ENCODE results near the gene SLC6A6. TPM values are rescaled to one million over a fixed set of nuclear protein-coding genes. Genes with fewer than 3 reads are reported as not detected.

The SLC6A6 gene
- total and polyA plus RNA-seq, 8 donors = 14.0 to 134 (median 20.8) TPM

- no peaks in the 10 kb centered on the region for H3K9me3 ChIP-seq
- TF ChIP-seq CTCF (IDR thresholded peaks at IDR 0.05) = no peak
- DNase-seq (peak in 1 of 4 donors; percentile 60), ATAC-seq (no peak)
- H3K4me1 ChIP-seq = no peaks in the 10 kb centered on the region
- no peaks in the 10 kb centered on the region for H3K36me3 ChIP-seq
- H3K4me3 ChIP-seq = no peak overlapping the region
- intact Hi-C loops (cut with DNase I) = no loop called here
- H3K27me3 ChIP-seq = peaks cover 0 to 38% of the 10 kb centered on the region in 2 donors
- H3K27ac ChIP-seq = no peak overlapping the region
Observed at GRCh38 chr3:14536055-14536815, 133.8 kb downstream of the SLC6A6 start.

GRCh38 chr3:14536837-14537589 lies 134.6 kb downstream of the SLC6A6 start:
- intact Hi-C loops (cut with DNase I) = no loop called here
- Histone ChIP-seq H3K4me1 (no peaks in the 10 kb centered on the region), H3K4me3 (no peak overlapping the region), H3K27me3 (peaks cover 0 to 38% of the 10 kb centered on the region in 2 donors), H3K9me3 (no peaks in the 10 kb centered on the region), H3K36me3 (no peaks in the 10 kb centered on the region), H3K27ac (no peak overlapping the region)
- no peak for TF ChIP-seq CTCF (IDR thresholded peaks at IDR 0.05)
- DNase-seq (peak in 1 of 4 donors; percentile 12), ATAC-seq (no peak)

- no peak for TF ChIP-seq CTCF (IDR thresholded peaks at IDR 0.05)
- H3K9me3 ChIP-seq = no peaks in the 10 kb centered on the region
- intact Hi-C loops (cut with DNase I) = no loop called here
- ATAC-seq (no peak), DNase-seq (no peak)
- no peak overlapping the region for H3K27ac ChIP-seq
- no peak overlapping the region for H3K4me3 ChIP-seq
- peaks cover 0 to 38% of the 10 kb centered on the region in 2 donors for H3K27me3 ChIP-seq
- no peaks in the 10 kb centered on the region for H3K4me1 ChIP-seq
- no peaks in the 10 kb centered on the region for H3K36me3 ChIP-seq
Observed at GRCh38 chr3:14537590-14538450, 135.4 kb downstream of the SLC6A6 start.

GRCh38 chr3:14538451-14539088 lies 136.2 kb downstream of the SLC6A6 start:
- Histone ChIP-seq H3K4me3 (no peak overlapping the region), H3K27ac (no peak overlapping the region), H3K9me3 (no peaks in the 10 kb centered on the region), H3K36me3 (no peaks in the 10 kb centered on the region), H3K27me3 (peaks cover 0 to 31% of the 10 kb centered on the region in 2 donors), H3K4me1 (no peaks in the 10 kb centered on the region)
- ATAC-seq = no peak
- no peak for TF ChIP-seq CTCF (IDR thresholded peaks at IDR 0.05)
- DNase-seq = no peak
- intact Hi-C loops (cut with DNase I) = no loop called here

Other genes starting within 250 kb of the SLC6A6 start
- 10 to 100 TPM; 23.9 to 31.8 TPM for gene XPC, start 224.0 kb upstream of the SLC6A6 start, total RNA-seq
- gene XPC, start 224.0 kb upstream of the SLC6A6 start, polyA plus RNA-seq (ENCODE audit: insufficient read length in 6 of 6) = 10 to 100 TPM; 41.3 to 47.6 (median 44.3) TPM
- 10 to 100 TPM; 10.6 to 11.1 TPM for gene LSM3, start 223.8 kb upstream of the SLC6A6 start, total RNA-seq
- gene LSM3, start 223.8 kb upstream of the SLC6A6 start, polyA plus RNA-seq (ENCODE audit: insufficient read length in 6 of 6) = 10 to 100 TPM; 14.9 to 16.5 (median 15.4) TPM
- gene GRIP2, start 137.7 kb downstream of the SLC6A6 start, total RNA-seq = 1 to 10 TPM; 1.3 to 1.9 TPM
- 1 to 10 TPM in 3 of 6 donors, under 1 TPM in 3; 0.31 to 1.4 (median 0.90) TPM for gene GRIP2, start 137.7 kb downstream of the SLC6A6 start, polyA plus RNA-seq (ENCODE audit: insufficient read length in 6 of 6)
- gene CCDC174, start 249.2 kb downstream of the SLC6A6 start, total RNA-seq = 10 to 100 TPM; 13.3 to 15.5 TPM
- 10 to 100 TPM; 32.8 to 42.2 (median 35.3) TPM for gene CCDC174, start 249.2 kb downstream of the SLC6A6 start, polyA plus RNA-seq (ENCODE audit: insufficient read length in 6 of 6)